GM19452 (cell line): Measurements from ENCODE around the gene FASTKD3.
A peak's percentile ranks its signal among the peaks of the same experiment; 100 is the strongest.
"Not testable (repeated sequence)": the region's sequence is repeated elsewhere in the genome, so short reads cannot be mapped to it uniquely, and the experiment has no call there.

ENCODE experiments used
- ATAC-seq: cut with Tn5 transposase; IDR thresholded peaks from one replicate; pipeline ENCODE4 v1.9.1; 2021; ENCODE audit not compliant: unreplicated experiment

The FASTKD3 gene, protein sequence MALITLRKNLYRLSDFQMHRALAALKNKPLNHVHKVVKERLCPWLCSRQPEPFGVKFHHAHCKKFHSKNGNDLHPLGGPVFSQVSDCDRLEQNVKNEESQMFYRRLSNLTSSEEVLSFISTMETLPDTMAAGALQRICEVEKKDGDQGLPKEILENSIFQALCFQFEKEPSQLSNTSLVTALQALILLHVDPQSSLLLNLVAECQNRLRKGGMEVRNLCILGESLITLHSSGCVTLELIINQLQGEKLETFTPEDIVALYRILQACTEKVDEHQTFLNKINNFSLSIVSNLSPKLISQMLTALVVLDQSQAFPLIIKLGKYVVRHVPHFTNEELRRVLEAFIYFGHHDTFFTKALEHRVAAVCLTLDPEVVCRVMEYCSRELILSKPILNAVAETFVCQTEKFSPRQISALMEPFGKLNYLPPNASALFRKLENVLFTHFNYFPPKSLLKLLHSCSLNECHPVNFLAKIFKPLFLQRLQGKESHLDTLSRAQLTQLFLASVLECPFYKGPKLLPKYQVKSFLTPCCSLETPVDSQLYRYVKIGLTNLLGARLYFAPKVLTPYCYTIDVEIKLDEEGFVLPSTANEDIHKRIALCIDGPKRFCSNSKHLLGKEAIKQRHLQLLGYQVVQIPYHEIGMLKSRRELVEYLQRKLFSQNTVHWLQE

DNA sequence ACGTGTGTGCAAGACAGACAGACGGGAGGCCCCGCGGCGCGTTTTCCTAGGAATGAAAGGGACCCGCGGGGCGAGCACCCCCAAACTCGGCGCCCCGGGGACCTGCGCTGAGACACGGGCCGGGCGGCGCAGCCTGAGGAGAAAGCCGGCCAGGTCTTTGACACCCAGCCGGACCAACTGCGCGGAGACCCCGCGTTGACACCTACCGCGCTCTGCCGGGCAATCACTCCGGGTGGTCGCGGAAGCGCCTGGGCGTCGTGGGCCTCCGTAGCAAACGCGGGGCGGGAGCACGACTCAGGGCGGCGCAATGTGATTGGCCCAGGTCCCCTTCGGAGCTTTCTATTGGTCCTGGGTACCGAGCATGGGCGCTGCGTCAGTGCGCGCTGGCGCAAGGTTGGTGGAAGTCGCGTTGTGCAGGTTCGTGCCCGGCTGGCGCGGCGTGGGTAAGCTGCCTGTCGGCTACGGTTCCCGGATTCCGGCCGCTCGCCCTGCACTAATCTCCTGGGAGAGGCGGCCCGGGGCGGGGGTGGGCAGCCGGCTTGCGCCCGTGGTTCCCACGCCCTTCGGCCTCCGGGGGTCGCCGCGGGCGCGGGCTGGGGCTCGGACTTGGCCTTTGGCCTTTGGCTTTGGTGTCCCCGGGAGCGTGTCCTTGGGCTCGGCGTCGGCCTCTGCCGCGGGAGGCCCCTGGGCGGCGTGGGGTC lies at the start of gene FASTKD3, which contains the start of gene MTRR:
TSS of gene FASTKD3 (minus strand) at position 259 of the 701 bp plus-strand sequence. CDS start 948 bp downstream, outside the sequence.
TSS of gene MTRR (plus strand) at position 376 of the 701 bp plus-strand sequence. CDS start 1,647 bp downstream, outside the sequence.
- ATAC-seq = peak; percentile 95

DNA sequence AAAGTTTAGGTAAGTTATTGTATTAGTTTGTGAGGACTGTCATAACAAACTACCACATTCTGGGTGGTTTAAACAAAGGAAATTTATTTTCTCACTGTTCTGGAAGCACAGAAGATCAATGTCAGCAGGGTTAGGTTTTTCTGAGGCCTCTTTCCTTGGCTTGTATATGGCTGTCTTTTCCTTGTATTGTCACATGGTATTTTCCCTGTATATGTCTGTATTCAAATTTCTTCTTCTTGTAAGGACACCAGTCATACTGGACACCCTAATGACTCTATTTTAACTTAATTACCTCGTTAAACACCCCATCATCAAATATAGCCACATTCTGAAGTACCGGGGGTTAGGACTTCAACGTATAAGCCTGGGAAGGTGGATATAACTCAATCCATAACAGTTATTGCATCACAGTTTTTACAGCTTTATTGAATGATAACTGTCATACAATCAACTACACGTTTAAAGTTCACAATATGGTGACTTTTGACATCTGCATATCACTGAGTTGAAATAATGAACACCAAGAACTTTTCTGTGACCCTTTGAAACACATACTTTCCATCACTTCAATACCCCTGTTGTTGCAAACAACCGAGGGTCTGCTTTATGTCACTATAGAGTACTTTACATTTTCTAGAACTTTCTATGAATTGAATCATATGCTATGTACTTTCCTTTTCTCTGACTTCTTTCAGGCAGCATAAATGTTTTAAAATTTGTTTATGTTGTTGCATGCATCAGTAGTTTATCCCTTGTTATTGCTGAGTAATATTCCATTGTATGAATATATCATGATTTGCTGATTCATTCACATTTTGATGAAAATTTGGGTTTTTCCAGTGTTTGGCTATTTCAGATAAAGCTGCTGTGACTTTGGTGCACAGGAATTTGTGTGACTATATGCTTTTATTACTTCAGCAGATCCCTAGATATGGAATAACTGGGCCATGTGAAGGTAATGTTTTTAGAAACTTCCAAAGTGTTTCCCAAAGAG lies 48.6 kb upstream of the FASTKD3 start:
- no peak for ATAC-seq

DNA sequence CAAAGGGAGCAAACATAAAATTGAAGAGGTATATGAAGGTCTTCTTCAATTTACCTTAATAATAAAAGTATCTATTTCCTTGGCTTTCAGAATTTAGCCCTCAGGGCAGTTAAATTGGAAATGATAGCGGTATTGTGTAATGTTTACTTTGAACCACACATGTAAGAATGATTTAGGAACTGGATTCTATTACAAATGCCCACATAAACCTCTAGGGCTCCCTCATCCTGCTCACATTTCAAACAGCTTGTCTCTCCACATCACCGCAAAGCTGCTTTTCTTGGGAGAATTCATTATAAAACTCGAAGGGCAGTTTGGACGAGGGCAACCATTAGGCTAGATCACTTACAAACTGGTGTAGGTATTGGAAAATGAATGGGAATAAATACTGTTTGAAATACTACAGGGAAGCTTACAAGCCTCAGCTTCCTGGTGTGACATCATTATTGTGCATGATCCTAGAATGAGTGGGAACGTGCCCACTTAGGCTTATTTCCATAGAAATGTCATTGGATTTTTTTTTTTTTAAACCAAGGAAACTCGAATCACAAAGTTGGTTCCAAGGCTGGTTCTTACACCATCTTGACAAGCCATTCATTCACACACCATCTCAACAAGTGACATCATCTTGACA lies 47.5 kb upstream of the FASTKD3 start:
- no peak for ATAC-seq

DNA sequence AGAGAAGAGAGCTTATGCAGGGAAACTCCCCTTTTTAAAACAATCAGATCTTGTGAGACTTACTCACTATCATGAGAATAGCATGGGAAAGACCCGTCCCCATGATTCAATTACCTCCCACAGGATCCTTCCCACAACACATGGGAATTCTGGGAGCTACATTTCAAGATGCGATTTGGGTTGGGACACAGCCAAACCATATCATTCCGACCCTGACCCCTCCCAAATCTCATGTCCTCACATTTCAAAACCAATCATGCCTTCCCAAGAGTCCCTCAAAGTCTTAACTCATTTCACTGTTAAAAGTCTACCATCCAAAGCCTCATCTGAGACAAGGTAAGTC lies 42.6 kb upstream of the FASTKD3 start:
- ATAC-seq = not testable (repeated sequence)

DNA sequence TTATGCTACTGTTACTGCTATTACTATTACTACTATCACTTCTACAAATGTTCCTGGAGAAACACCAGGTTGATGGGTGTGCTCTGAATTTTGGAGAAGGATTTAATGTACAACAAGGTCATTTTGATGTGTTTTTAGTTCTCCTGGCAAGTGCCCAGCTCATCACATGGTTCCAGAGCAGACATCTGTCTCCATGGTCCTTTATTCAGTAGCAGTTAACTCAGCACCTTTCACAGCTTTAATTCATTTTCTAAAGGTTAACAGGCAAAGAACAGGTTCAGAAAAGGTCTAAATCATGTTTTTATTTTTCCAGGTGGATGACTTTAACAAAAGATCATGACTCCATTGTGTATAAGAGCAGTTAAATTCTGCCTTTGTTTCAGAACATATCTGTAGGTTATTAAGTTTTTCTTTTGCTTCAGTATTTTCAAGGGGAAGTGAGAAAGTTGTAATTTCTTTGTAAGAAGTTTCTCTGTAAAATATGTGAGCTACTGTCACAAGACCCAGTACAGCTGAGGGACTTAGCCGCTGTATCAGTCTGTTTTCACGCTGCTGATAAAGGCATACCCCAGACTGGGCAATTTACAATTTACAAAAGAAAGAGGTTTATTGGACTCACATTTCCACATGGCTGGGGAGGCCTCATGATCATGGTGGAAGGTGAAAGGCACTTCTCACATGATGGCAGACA lies 42.1 kb upstream of the FASTKD3 start:
- ATAC-seq = peak; percentile 56

DNA sequence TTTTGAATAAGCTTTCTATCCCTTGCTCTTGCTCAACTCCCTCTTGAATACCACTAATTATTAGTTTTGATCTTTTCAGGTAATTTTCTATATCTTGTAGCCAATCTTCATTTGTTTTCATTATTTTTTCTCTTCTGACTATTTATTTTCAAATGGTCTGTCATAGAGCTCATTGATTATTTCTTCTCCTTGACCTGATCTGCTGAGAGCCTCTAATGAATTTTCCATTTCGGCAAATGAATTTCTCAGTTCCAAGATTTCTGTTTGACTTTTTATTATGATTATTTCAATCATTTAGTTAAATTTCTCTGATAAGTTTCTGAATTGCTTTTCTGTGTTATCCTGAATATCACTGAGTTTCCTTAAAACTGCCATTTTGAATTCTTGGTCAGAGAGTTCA lies 39.5 kb upstream of the FASTKD3 start:
- no peak for ATAC-seq

DNA sequence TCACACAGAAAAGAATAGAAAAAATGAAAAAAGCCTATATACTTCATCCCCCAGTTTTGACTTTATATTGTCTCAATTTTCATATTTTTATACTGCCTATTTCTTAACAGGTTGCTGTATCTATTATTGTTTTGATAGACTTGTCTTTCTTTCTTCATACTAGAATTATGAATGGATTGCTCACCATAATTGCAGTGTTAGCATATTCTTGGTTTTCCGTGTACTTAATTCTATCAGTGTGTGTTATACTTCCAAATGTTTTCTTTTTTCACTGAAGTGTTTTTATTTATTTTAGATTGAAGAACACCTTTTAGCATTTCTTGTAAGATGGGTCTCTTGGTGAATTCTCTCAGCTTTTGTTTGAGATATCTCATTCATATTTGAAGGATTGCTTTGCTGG lies 38.8 kb upstream of the FASTKD3 start:
- no peak for ATAC-seq

DNA sequence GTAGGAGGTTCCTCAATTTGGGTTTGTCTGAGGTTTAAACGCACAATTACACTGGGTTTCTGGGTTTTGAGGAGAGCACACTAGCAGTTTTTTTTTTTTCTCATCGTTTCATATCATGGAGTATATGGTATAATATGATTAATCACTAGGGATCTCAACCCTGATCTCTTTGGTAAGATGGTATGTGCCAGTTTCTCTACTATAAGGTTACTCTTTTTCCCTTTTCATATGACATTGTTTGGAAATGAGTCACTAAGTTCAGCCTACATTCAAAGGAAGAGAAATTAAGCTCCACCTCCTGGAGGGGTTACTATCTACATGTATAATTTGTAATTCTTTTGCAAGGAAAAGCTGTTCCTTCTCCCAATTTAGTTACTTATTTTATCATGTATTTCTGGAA lies 35.3 kb upstream of the FASTKD3 start:
- ATAC-seq = no peak

DNA sequence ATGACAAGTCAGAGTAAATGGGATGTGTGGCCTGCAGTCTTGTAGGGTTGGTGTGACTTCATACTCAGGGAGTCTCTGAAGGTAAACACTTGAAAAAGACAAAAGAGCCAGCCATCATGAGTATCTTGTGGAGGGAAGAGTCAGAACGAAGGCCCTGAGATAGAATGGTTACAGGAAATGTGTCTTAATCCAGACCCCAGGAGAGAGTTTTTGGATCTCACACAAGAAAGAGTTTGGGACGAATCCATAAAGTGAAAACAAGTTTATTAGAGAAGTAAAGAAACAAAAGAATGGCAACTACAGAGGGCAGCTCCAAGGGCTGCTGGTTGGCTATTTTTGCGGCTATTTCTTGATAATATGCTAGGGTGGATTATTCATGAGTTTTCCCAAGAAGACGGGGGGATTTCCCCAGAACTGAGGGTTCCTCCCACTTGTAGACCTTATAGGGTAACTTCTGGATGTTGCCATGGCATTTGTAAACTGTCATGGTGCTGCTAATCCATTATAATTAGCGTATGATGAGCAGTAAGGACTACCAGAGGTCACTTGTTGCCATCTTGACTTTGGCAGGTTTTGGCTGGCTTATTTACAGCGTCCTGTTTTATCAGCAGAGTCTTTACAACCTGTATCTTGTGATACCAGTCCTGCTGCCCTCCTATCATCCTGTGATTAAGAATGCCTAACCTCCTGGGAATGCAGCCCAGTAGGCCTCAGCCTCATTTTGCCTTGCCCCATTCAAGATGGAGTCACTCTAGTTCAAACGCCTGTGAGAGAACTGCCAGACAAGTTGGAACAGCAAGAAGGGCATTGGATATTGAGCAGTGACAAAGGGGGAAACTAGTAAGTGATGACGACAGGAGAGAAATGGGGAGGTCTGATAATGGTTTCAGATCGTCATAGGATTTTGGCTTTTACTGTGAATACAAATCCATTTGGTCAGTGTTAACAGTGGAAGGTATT lies 34.1 kb upstream of the FASTKD3 start:
- ATAC-seq = no peak

DNA sequence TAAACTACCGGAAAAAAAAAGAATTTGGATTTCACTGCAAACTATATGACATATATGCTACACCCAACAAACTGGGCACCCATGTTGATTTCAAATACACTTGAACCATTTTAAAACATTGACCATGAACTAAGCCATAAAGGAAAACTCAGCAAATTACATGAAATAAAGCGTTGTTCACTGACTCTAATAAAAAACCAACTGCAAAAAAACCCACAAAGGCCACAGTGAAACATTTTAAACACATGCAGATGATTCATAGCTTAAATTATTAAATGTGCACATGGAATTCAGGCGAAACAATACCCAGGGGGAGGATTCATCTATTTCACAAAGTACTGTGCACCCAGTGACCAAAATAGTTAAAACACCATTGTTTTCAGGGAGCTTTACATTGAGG lies 33.4 kb upstream of the FASTKD3 start:
- ATAC-seq = no peak

DNA sequence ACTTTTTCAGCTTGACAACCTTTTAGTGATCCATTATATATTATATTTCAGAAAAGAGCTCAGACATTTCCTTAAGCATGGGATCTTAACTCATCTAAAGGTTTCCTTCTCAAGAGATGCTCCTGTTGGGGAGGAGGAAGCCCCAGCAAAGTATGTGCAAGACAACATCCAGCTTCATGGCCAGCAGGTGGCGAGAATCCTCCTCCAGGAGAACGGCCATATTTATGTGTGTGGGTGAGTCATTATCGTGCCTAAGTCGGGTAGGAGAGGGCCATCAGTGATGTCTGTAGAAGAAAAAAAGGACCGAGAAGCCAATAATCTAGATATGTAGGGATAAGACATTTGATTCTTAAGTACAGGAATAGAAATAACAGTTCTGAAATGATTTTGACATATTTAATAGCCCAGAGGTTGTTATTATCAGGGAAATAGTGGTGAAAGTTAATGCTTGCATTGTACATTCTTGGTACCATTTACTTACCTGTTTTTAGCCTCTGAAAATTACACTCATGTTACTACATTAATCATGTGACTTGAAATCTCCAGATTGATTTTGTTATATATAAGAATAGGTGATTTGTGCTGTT lies 28.3 kb upstream of the FASTKD3 start:
- no peak for ATAC-seq

DNA sequence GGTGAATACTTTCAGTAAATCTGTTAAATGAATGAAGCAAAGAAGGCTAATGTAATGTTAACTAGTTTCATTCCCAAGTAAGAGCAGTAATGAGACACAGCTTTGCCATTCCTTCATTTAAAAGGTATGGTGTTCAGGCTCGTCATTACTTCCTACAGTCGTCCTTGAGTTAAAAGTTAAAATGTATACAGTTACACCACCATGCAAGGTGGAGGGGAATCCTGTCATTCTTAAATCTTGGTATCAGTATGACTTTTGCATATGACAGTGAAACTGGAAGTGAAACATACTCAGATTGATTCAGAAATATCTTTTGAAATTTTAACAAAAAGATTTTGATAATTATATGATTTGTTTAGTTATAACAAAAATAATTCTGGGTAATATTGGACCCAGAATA lies 26.0 kb upstream of the FASTKD3 start:
- peak; percentile 97 for ATAC-seq

DNA sequence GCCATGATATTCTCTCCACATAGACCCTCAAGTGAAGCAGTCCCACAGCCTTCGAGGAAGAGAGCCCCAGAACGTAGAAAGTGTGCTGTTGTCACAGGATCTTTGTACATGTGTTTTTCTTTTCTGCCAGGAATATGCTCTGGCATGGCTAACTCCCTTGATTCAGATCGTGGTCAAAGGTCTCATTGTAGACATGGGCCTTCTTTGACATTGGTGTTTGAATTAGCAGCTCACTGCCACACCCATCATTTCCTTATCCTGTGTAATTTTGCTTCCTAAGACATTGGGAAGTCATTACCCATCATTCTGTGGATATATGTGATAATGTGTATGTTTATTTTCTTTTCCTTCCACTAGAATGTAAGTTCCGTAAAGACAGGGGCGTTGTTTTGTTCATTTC lies 25.6 kb upstream of the FASTKD3 start:
- peak; percentile 11 for ATAC-seq

DNA sequence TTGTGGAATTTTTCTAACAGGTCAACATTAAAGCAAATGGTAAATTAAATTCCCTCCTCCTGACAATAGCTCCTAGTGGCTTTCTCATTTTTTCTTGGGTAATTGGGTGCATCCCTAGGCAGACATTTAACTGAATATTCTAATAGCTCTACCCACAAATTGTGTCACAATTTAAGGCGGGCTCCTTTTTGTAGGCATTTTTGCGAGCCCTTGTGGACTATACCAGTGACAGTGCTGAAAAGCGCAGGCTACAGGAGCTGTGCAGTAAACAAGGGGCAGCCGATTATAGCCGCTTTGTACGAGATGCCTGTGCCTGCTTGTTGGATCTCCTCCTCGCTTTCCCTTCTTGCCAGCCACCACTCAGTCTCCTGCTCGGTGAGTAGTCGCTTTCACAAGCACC lies 20.1 kb upstream of the FASTKD3 start:
- ATAC-seq = no peak

DNA sequence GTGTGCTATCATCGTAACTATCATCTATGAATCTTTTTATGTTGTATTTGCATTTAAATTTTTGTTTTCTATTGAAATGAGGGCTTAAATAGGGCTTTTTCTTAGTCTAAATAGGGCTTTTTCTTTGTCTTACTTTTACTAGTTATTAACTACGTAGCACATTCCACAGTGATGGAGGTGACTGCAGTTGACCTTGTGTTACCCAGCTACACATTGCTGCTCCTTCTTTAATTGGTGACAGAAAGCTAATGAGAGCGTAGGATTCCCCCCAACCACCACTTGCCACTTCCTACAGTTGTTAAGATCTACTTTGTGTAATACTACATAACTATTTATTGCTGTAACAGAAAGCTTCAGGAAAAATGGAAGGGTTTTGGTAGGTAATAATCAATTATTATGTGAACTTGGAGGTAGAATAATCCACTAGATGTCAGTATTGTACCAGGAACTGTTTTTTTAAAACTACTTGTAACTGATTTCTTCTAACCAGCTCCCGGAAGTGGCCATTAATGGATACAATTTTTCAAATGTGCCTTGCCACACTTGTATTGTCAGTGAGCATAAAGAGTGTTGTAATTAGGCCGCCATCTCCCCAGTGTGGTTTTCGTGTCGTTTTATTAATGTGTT lies 18.1 kb upstream of the FASTKD3 start:
- no peak for ATAC-seq

DNA sequence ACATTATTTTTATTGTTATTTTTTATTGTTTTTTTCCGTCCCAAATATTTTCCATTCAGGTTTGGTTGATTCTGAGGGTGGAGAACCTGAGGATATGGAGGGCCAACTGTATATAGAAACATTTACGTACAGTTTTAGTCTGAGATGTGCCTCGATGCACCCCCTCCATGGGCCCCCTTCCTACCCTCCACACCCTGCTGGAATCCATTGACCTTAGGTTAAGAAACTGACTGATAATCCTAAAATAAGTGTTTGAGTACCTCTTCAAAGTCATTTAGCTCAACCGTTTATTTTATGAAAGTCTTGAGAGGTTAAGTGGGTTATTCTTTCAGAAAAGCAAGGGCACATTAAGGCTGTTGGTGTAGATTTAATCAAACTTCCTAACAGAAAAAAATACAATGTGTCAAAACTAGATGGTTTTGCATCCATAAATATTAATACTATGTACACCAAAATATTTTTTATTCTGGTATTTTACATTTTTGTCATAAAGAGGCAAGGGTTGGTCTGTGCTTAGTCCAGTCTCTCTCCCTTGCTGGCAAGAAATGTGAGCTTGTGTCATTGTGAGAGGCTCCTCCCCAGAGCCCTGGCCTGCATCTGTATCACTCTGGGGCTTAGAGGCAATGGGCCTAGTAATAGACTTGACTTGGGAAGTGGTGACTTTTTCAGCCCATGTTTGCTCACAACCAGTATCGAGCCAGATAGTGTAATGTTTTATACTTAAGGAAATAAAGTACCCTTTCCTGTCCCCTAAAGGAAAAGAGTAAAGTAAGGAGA lies 15.8 kb upstream of the FASTKD3 start:
- no peak for ATAC-seq

DNA sequence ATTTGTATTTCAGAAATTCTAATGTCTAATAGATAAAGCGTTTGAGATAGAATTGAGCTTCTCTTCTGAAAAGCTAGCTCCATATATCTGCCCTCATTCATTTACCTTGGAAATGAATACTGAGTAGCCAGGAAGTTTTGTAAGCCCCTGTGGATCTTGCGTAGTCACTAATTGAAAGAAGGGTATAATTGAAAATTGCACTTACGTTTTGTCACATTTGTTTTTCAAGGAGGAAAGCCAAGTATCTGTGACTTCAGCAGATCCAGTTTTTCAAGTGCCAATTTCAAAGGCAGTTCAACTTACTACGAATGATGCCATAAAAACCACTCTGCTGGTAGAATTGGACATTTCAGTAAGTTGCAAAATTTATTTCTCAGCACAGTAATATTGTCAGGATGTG lies 14.1 kb upstream of the FASTKD3 start:
- no peak for ATAC-seq
